T-helper 2 cell treated with Interferon-gamma antibody and Interleukin-4, amounts not matched to agents 100 ng/mL and 5 ng/mL, for 36 hours (primary cell): ENCODE measurements around the gene PGAM5. TPM values are rescaled to one million over a fixed set of nuclear protein-coding genes. Genes with fewer than 3 reads are reported as not detected.

Source experiments
- intact Hi-C: fragments of 100-400 bp; cut with micrococcal nuclease; formaldehyde crosslinking; loops from one replicate; pipeline ENCODE4 v1.15.1; 2023
- total RNA-seq: library from RNA; stranded (reverse); gene quantifications from 2 replicates; pipeline ENCODE4 v1.2.3, GENCODE V29; 2022

Gene PGAM5
- total RNA-seq, 1 donor from 2014 or later = 59.7 TPM

- intact Hi-C loops = no loop called here
These were observed 8.7 kb downstream of the PGAM5 start for GRCh38 chr12:132719141-132719953.

DNA sequence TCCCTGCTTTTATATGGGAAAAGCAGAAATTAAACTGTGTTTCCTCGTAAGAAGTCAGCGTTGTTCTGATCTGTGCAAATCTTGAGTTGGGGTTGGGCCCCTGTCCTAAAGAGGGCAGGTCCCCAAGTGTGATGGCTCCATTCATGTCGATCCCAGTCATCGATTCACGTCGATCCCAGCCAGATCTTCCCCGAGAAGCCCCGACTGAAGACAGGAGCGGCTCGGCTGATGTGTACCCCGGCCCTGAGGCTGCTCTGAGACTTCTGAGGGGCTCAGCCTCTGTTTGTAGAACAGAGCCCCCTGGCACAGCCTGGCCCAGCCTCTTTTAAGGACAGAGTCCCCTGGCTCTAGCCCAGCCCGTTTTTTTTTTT lies 9.3 kb downstream of the PGAM5 start:
- intact Hi-C loops = no loop called here

- intact Hi-C loops = no loop called here
These were observed 10.1 kb downstream of the PGAM5 start for GRCh38 chr12:132720606-132721345.

DNA sequence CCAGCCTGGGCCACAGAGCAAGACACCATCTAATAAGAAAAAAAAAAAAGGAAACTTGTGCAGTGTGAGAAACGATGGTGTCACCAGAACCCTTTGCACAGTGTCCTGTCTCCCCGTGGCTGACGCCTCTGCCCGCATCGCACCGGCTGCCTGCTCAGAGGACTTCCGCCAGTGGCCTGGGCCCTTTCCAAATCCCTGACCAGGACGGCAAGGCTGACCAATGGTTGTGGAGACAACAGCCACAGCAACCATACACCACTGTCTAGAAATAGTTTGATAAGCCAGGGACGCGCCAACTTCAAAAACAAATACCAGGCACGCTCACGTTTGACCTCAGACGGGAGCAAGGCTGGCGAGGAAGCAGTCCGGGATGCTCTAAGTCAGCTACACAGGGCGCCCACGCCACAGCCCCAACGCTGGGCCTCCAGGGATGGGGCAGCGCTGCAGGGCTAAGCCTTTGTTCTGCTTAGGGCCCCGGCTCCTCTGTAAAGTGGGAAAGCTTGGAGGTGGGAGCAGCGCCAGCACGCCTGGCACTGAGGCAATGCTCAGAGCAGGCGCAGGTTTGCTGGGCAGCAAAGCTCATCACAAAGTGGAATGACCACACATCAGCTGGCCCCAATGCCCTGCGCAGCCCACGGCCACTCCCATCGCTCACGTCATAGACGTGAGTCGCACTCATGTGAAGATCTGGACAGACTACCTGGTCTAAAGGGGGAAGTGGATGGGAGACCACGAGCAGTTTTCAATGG lies 12.5 kb downstream of the PGAM5 start:
- intact Hi-C loops = no loop called here

- intact Hi-C loops = no loop called here
These were observed 13.1 kb downstream of the PGAM5 start for GRCh38 chr12:132723764-132724140.

DNA sequence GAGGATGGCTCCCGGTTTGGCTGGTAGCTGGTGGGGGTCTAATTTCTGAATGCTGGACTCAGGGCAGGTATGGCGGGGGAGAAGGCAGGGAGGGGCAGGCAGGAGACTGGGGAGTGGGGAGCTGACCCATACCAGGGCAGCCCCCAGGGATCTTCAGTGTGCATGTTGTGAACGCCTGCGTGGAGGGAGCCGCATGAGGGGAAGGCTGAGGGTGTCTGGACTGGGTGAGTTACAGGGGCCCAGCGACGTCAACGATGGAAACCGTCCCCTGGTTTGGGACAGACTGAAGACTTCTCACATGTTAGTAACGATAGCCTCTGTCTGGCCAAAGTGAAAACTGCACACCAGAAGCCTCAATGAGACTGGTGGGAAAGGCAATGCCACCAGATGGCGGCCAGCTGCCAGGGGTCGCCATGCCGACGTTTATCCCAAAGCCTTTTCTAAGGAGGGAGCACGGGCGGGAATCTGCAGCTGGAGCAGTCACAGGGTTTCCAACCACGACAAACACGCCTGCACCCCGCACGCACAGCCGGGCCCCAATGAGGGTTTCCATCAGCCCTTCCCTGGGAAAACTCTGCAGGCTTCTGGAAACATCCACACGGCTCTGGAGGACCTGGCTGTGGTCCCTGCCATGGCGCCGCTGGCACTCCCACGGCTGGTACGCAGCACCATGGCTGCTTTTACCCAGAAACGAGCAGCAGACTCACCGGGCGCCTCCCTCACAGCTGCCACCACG lies 14.0 kb downstream of the PGAM5 start:
- intact Hi-C loops = no loop called here

GRCh38 chr12:132726386-132726785 lies 15.7 kb downstream of the PGAM5 start:
- intact Hi-C loops = no loop called here

DNA sequence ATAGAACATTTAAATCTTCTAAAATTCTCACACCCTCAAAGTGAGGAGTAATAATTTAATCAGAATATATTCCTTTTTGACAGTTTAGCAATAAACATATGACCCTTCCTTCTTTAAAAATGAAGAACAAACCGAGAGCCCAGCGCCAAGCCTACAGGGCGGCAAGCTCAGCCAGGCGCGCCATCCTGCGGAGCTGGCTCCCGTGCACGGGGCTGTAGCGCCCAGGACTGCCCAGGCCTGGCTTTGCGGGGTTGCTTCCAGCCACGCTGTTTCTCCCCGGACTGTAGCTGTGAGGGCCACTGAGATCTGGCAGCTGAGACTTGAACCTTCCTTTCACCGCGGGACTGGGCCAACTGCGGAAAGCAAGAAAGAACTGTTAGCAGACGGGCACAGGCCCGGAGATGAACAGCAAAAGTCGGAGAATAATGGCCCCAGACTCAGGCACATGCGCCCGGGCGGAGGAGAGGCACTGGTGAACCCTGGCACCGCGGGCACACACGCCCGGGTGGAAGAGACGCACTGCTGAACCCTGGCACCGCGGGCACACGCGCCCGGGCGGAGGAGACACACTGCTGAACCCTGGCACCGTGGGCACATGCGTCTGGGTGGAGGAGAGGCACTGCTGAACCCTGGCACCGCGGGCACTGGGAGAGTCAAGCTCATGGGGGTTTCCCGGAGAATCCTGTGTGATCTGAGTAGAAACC lies 16.6 kb downstream of the PGAM5 start:
- intact Hi-C loops = no loop called here

DNA sequence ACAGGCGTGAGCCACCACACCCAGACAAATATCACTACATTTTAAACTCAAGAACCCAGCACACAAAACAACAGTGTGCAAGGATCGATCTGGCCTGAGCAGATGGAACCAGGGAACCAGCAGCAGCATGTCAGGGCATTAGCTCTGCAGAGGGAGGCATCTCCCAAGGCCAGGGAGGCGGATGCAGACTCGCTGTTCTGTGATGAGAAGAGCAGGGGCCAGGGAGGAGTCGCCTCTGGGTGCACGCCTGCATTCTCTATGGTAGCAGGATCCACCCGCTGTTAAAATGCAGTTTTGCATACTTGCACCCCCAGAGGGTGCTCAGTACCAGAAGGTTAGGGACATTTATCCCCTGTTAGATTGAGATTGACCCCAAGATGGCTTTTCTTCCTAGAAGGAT lies 17.9 kb downstream of the PGAM5 start:
- intact Hi-C loops = no loop called here

DNA sequence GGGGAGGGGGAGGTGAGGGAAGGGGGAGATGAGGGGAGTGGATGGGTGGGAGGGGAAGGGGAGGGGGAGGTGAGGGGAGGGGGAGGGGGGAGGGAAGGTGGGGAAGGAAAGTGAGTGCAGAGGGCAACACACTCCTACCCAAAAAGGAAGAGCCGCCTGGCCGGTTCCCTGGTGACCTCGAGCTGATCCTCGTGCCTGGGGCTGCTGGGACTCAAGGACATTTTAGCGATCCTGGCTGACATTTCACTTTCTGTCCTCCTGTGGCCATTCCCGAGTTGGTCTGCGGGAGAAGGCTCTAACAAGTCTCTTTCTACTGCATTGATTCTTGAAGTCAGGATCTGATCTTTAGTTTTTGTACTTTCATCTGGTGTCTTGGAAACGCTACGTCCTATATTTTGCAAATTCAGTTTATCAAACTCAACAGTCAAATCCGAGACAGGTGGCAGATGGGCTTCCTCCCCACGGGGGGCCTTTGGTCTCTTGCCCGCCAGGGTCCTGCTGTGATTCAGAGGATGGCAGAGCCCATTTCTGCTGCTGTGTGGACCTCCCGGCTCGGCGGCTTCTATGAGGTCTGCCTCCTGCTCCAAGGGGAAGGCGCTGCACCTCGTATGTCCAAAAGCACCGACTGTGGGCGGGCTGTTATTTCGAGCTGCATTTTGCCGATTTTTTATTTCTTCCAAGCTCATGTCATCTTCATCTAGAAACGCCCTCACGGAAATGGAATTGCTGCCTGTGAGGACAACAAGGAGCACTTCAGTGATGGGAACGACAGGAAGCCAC lies 19.1 kb downstream of the PGAM5 start:
- intact Hi-C loops = no loop called here

DNA sequence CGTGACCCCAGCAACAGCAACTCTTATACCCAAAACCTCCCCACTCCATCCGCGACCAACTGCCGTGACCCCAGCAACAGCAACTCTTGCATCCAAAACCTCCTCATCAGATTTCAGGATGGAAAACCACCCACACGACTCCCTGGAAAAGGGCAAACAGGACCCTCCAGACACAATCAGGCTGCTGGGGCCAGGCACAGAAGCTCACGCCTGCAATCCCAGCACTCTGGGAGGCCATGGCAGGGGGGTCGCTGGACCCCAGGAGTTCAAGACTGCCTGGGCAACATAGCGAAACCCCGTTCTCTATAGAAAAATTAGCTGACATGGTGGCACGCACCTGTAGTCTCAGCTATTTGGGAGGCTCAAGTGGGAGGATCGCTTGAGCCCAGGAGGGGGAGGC lies 19.7 kb downstream of the PGAM5 start:
- intact Hi-C loops = no loop called here

GRCh38 chr12:132731574-132731973 lies 20.9 kb downstream of the PGAM5 start:
- intact Hi-C loops = no loop called here

DNA sequence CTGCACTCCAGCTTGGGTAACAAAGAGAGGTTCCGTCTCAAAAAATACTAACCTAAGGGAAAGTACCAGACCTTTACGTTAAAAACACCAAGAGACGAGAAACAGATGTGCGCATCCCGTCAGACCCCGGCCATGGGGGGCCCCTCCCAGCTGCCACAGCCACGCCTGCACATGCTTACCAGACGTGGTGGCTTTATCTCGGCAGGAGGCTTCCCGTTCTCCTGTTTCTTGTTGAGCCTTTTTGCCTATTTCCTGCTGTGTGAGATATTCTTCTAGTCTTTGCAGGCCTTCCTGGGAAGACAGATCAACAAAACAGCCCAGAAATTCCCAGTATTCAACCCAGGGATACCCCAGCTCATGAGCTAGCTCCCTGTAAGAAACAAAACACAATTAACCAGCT lies 23.6 kb downstream of the PGAM5 start:
- intact Hi-C loops = no loop called here

- intact Hi-C loops = no loop called here
These were observed 24.9 kb downstream of the PGAM5 start for GRCh38 chr12:132735496-132735895.

DNA sequence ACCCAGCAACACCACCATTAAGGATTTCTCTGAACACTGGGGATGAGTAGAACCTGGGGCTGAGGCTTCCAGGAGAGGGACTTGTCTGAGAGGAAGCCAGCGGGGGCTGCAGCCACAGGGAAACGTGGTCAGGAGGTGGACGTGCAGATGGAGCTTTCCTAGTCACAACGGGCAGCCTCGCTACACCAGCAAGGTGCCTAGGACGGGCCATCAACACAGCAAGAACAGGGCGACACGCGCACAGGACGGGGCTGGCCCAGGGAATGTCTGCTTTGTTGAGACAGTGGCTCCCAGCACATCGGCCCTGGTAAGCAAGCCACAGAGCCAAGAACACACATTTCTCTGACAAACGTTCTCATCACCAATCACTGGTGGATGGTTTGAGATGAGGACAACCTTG lies 25.7 kb downstream of the PGAM5 start:
- intact Hi-C loops = no loop called here

- intact Hi-C loops = no loop called here
These were observed 26.3 kb downstream of the PGAM5 start for GRCh38 chr12:132736913-132737312.

DNA sequence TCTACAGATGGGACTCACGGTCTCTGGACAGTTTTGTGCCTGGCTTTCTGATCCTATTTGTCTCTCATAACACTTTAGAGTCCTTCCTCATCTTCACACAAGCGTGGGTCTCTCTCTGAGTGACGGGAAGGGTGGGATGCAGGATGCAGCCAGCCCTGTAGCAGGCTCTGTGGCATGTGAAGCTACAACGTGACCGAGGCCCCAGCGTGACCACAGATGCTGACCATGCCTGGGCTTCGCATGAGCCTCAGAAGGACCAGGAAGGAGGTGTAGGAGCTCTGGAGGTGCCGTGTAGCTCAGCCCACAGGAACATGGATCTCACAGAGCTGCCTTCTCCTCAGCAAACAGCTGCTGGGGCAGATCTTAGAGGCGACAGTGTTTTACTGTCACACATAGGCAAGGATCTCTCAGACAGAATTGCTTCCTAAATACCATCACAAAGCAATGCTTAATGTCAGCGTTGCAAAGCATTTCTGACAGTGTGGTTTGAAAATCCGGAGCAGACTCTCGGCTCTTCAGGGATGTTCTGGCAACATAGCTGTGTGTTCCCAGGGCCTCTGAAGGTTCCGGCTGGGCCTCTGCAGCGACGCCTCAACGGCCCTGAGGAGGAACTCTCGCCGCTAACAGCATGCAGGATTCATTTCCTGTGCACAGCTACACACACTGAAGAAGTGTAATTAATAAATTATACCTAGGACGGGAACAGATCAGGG lies 29.1 kb downstream of the PGAM5 start:
- intact Hi-C loops = no loop called here

DNA sequence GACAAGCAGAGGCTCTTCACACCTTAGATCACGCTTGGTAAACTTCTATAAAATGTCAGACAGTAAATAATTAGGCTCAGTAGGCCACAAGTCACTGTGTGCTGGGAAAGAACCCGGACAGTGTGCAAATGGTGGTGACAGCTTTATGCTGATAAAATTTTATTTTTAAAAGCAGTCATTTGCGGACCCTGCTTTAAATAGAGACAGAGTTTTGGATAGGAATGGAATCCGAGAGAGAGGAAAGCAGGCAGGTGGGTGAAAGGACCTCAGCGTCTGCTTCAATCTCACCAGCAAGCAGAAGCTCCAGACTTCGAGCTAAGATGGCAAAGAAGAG lies 29.6 kb downstream of the PGAM5 start:
- intact Hi-C loops = no loop called here

DNA sequence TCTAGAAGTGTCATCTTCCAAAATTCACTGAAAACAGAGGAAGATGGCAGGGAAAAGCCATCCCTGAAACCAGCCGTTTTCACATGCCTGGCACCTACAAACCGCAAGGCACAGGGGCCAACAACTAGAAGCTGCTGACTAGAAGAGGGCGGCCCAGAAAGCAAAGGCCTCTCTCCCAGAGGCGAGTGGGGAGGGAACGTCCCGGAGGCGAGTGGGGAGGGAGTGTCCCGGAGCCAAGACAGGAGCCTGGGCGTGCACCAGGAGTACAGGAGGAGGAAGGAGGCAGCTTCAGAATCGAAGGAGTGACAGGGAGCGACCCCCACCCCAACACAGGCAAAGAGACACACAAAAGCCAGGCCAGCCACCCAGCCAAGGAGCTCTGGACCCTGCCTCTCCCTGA lies 30.0 kb downstream of the PGAM5 start:
- intact Hi-C loops = no loop called here

- intact Hi-C loops = no loop called here
These were observed 31.0 kb downstream of the PGAM5 start for GRCh38 chr12:132741620-132742019.
